Measurements from ENCODE around the gene SLC39A11.

Gene SLC39A11

GRCh38 chr17:72659811-72660210 lies 432.7 kb downstream of the SLC39A11 start:
- Histone ChIP-seq H3K36me3 (ENCODE audit: insufficient read depth, low read length) (no peaks in the 10 kb centered on the region), H2AFZ (ENCODE audit: low read depth, low read length) (no peak overlapping the region), H3K4me1 (ENCODE audit: insufficient read depth, low read length) (peaks cover 13% of the 10 kb centered on the region), H3K27me3 (ENCODE audit: insufficient read depth, low read length) (no peaks in the 10 kb centered on the region), H3K9me3 (ENCODE audit: low read length) (no peaks in the 10 kb centered on the region), H3K4me3 (ENCODE audit: low read length) (no peak overlapping the region)

- Histone ChIP-seq H2AFZ (ENCODE audit: low read depth, low read length) (no peak overlapping the region), H3K27me3 (ENCODE audit: insufficient read depth, low read length) (no peaks in the 10 kb centered on the region), H3K4me3 (ENCODE audit: low read length) (no peak overlapping the region), H3K36me3 (ENCODE audit: insufficient read depth, low read length) (no peaks in the 10 kb centered on the region), H3K9me3 (ENCODE audit: low read length) (no peaks in the 10 kb centered on the region), H3K4me1 (ENCODE audit: insufficient read depth, low read length) (peaks cover 13% of the 10 kb centered on the region)
Measured at GRCh38 chr17:72658675-72659074, 433.8 kb downstream of the SLC39A11 start.

GRCh38 chr17:72657467-72658317 lies 434.8 kb downstream of the SLC39A11 start:
- H3K4me3 ChIP-seq (ENCODE audit: low read length) = no peak overlapping the region
- no peaks in the 10 kb centered on the region for H3K9me3 ChIP-seq (ENCODE audit: low read length)
- peaks cover 13% of the 10 kb centered on the region for H3K4me1 ChIP-seq (ENCODE audit: insufficient read depth, low read length)
- no peak overlapping the region for H2AFZ ChIP-seq (ENCODE audit: low read depth, low read length)
- no peaks in the 10 kb centered on the region for H3K36me3 ChIP-seq (ENCODE audit: insufficient read depth, low read length)
- H3K27me3 ChIP-seq (ENCODE audit: insufficient read depth, low read length) = no peaks in the 10 kb centered on the region

GRCh38 chr17:72656130-72656763 lies 436.2 kb downstream of the SLC39A11 start:
- Histone ChIP-seq H3K9me3 (ENCODE audit: low read length) (no peaks in the 10 kb centered on the region), H3K36me3 (ENCODE audit: insufficient read depth, low read length) (no peaks in the 10 kb centered on the region), H3K4me3 (ENCODE audit: low read length) (no peak overlapping the region), H3K4me1 (ENCODE audit: insufficient read depth, low read length) (peaks cover 12% of the 10 kb centered on the region), H2AFZ (ENCODE audit: low read depth, low read length) (no peak overlapping the region), H3K27me3 (ENCODE audit: insufficient read depth, low read length) (no peaks in the 10 kb centered on the region)

- no peaks in the 10 kb centered on the region for H3K9me3 ChIP-seq (ENCODE audit: low read length)
- H3K4me3 ChIP-seq (ENCODE audit: low read length) = no peak overlapping the region
- no peaks in the 10 kb centered on the region for H3K36me3 ChIP-seq (ENCODE audit: insufficient read depth, low read length)
- no peaks in the 10 kb centered on the region for H3K27me3 ChIP-seq (ENCODE audit: insufficient read depth, low read length)
- H2AFZ ChIP-seq (ENCODE audit: low read depth, low read length) = no peak overlapping the region
- H3K4me1 ChIP-seq (ENCODE audit: insufficient read depth, low read length) = peaks cover 7% of the 10 kb centered on the region
Measured at GRCh38 chr17:72654706-72655105, 437.8 kb downstream of the SLC39A11 start.

GRCh38 chr17:72651988-72652387 lies 440.5 kb downstream of the SLC39A11 start:
- no peak overlapping the region for H2AFZ ChIP-seq (ENCODE audit: low read depth, low read length)

GRCh38 chr17:72648702-72649101 lies 443.8 kb downstream of the SLC39A11 start:
- no peaks in the 10 kb centered on the region for H3K36me3 ChIP-seq (ENCODE audit: insufficient read depth, low read length)
- H3K27me3 ChIP-seq (ENCODE audit: insufficient read depth, low read length) = no peaks in the 10 kb centered on the region
- H2AFZ ChIP-seq (ENCODE audit: low read depth, low read length) = no peak overlapping the region
- H3K4me1 ChIP-seq (ENCODE audit: insufficient read depth, low read length) = no peaks in the 10 kb centered on the region
- no peak overlapping the region for H3K4me3 ChIP-seq (ENCODE audit: low read length)
- H3K9me3 ChIP-seq (ENCODE audit: low read length) = no peaks in the 10 kb centered on the region

More at GRCh38 chr17:72651988-72652387, 440.5 kb downstream of the SLC39A11 start:
- H3K27me3 ChIP-seq (ENCODE audit: insufficient read depth, low read length) = no peaks in the 10 kb centered on the region
- H3K4me3 ChIP-seq (ENCODE audit: low read length) = no peak overlapping the region
- no peaks in the 10 kb centered on the region for H3K9me3 ChIP-seq (ENCODE audit: low read length)
- peaks cover 7% of the 10 kb centered on the region for H3K4me1 ChIP-seq (ENCODE audit: insufficient read depth, low read length)
- no peaks in the 10 kb centered on the region for H3K36me3 ChIP-seq (ENCODE audit: insufficient read depth, low read length)

GRCh38 chr17:72646176-72646575 lies 446.3 kb downstream of the SLC39A11 start:
- no peak overlapping the region for H3K4me3 ChIP-seq (ENCODE audit: low read length)
- no peaks in the 10 kb centered on the region for H3K4me1 ChIP-seq (ENCODE audit: insufficient read depth, low read length)

GRCh38 chr17:72644492-72644891 lies 448.0 kb downstream of the SLC39A11 start:
- Histone ChIP-seq H3K4me3 (ENCODE audit: low read length) (no peak overlapping the region), H3K27me3 (ENCODE audit: insufficient read depth, low read length) (no peaks in the 10 kb centered on the region), H2AFZ (ENCODE audit: low read depth, low read length) (no peak overlapping the region), H3K9me3 (ENCODE audit: low read length) (no peaks in the 10 kb centered on the region), H3K4me1 (ENCODE audit: insufficient read depth, low read length) (no peaks in the 10 kb centered on the region), H3K36me3 (ENCODE audit: insufficient read depth, low read length) (no peaks in the 10 kb centered on the region)

More at GRCh38 chr17:72646176-72646575, 446.3 kb downstream of the SLC39A11 start:
- Histone ChIP-seq H3K27me3 (ENCODE audit: insufficient read depth, low read length) (no peaks in the 10 kb centered on the region), H3K9me3 (ENCODE audit: low read length) (no peaks in the 10 kb centered on the region), H2AFZ (ENCODE audit: low read depth, low read length) (no peak overlapping the region), H3K36me3 (ENCODE audit: insufficient read depth, low read length) (no peaks in the 10 kb centered on the region)

GRCh38 chr17:72643575-72644216 lies 448.8 kb downstream of the SLC39A11 start:
- no peaks in the 10 kb centered on the region for H3K27me3 ChIP-seq (ENCODE audit: insufficient read depth, low read length)
- no peaks in the 10 kb centered on the region for H3K9me3 ChIP-seq (ENCODE audit: low read length)
- H2AFZ ChIP-seq (ENCODE audit: low read depth, low read length) = no peak overlapping the region
- H3K4me1 ChIP-seq (ENCODE audit: insufficient read depth, low read length) = no peaks in the 10 kb centered on the region
- no peaks in the 10 kb centered on the region for H3K36me3 ChIP-seq (ENCODE audit: insufficient read depth, low read length)
- H3K4me3 ChIP-seq (ENCODE audit: low read length) = no peak overlapping the region

- Histone ChIP-seq H2AFZ (ENCODE audit: low read depth, low read length) (no peak overlapping the region), H3K27me3 (ENCODE audit: insufficient read depth, low read length) (no peaks in the 10 kb centered on the region), H3K36me3 (ENCODE audit: insufficient read depth, low read length) (no peaks in the 10 kb centered on the region), H3K4me1 (ENCODE audit: insufficient read depth, low read length) (no peaks in the 10 kb centered on the region), H3K4me3 (ENCODE audit: low read length) (no peak overlapping the region), H3K9me3 (ENCODE audit: low read length) (no peaks in the 10 kb centered on the region)
Measured at GRCh38 chr17:72642720-72643119, 449.8 kb downstream of the SLC39A11 start.

- Histone ChIP-seq H3K27me3 (ENCODE audit: insufficient read depth, low read length) (no peaks in the 10 kb centered on the region), H2AFZ (ENCODE audit: low read depth, low read length) (no peak overlapping the region), H3K36me3 (ENCODE audit: insufficient read depth, low read length) (no peaks in the 10 kb centered on the region), H3K9me3 (ENCODE audit: low read length) (no peaks in the 10 kb centered on the region), H3K4me1 (ENCODE audit: insufficient read depth, low read length) (no peaks in the 10 kb centered on the region), H3K4me3 (ENCODE audit: low read length) (no peak overlapping the region)
Measured at GRCh38 chr17:72640415-72641165, 451.9 kb downstream of the SLC39A11 start.

Measured in neuron (in vitro differentiated cells).